OCI-LY7 (cell line): ENCODE results near the gene TOM1L2. TPM values are rescaled to one million over a fixed set of nuclear protein-coding genes. Genes with fewer than 3 reads are reported as not detected.

Experiments
- BruUV-seq: library from RNA; stranded (reverse); fragments of 400-500 nt; replicated peaks from 2 replicates; lab custom pipeline; 2021; lab: Mats Ljungman, UMichigan
- CTCF ChIA-PET: fragments of 300-600 bp; sonication (Branson Sonifier 250); formaldehyde crosslinking; loops from one replicate; lab custom pipeline; 2022; ENCODE audit warnings: antibody characterized with exemption; ENCODE audit not compliant: unreplicated experiment; lab: Charles Lee
- POLR2A ChIA-PET: fragments of 300-600 bp; sonication (Branson Sonifier 250); formaldehyde crosslinking; loops from one replicate; lab custom pipeline; 2022; ENCODE audit warnings: antibody characterized with exemption; lab: Charles Lee
- DNase-seq: peaks from one replicate; pipeline ENCODE4 v3.0.0-alpha.2; 2015; ENCODE audit warnings: low spot score
- H2AFZ ChIP-seq: fragments of 200-600 bp; sonication (generic), shearing (Covaris generic); 2 replicates; pipeline ENCODE4 v1.6.1; 2014; ENCODE audit warnings: mild to moderate bottlenecking, antibody characterized with exemption, low read length, moderate library complexity
- H3K27ac ChIP-seq: fragments of 200-600 bp; sonication (generic); 2 replicates; pipeline ENCODE4 v1.5.1; 2014; ENCODE audit warnings: mixed run types, low read depth, mild to moderate bottlenecking, moderate library complexity, low read length, inconsistent platforms; ENCODE audit not compliant: poor library complexity, severe bottlenecking
- H3K36me3 ChIP-seq: fragments of 200-600 bp; sonication (generic); 2 replicates; pipeline ENCODE4 v1.6.1; 2014; ENCODE audit warnings: mild to moderate bottlenecking, antibody characterized with exemption, low read length, moderate library complexity, mixed read lengths; ENCODE audit not compliant: insufficient read depth
- H3K4me1 ChIP-seq: fragments of 200-600 bp; sonication (generic); 2 replicates; pipeline ENCODE4 v1.5.1; 2014; ENCODE audit warnings: mild to moderate bottlenecking, low read length; ENCODE audit not compliant: insufficient read depth, poor library complexity, severe bottlenecking
- H3K4me2 ChIP-seq: fragments of 200-600 bp; sonication (generic); 2 replicates; pipeline ENCODE4 v1.6.1; 2014; ENCODE audit warnings: mild to moderate bottlenecking, low read length
- H3K4me3 ChIP-seq: fragments of 200-600 bp; sonication (generic); 2 replicates; pipeline ENCODE4 v1.5.1; 2014; ENCODE audit warnings: mild to moderate bottlenecking, low read depth, low read length; ENCODE audit not compliant: poor library complexity, severe bottlenecking
- H3K79me2 ChIP-seq: fragments of 200-600 bp; sonication (generic); 2 replicates; pipeline ENCODE4 v1.6.1; 2016; ENCODE audit warnings: low read depth, mild to moderate bottlenecking, low read length, moderate library complexity, mixed read lengths; ENCODE audit not compliant: insufficient read depth
- H3K9me2 ChIP-seq: fragments of 200-600 bp; sonication (generic); 2 replicates; pipeline ENCODE4 v1.6.1; 2016; ENCODE audit warnings: mild to moderate bottlenecking, low read length, mixed read lengths; ENCODE audit not compliant: insufficient read depth
- H3K9me3 ChIP-seq: fragments of 200-600 bp; sonication (generic); 2 replicates; pipeline ENCODE4 v1.6.1; 2014; ENCODE audit warnings: mild to moderate bottlenecking, mixed run types, low read length, mixed read lengths
- H4K20me1 ChIP-seq: fragments of 200-600 bp; sonication (generic); 2 replicates; pipeline ENCODE4 v1.6.1; 2014; ENCODE audit warnings: mild to moderate bottlenecking, antibody characterized with exemption, low read length, moderate library complexity, mixed read lengths; ENCODE audit not compliant: insufficient read depth
- EZH2phosphoT487 ChIP-seq: fragments of 200-600 bp; sonication (generic); IDR thresholded peaks from 2 replicates; pipeline ENCODE4 v1.6.1; 2018; ENCODE audit warnings: low read depth, borderline replicate concordance, mild to moderate bottlenecking, mixed run types, antibody characterized with exemption, low read length, moderate library complexity, mixed read lengths
- intact Hi-C: fragments of 100-400 bp; cut with micrococcal nuclease; formaldehyde crosslinking; loops from one replicate; pipeline ENCODE4 v1.10.0; 2022; ENCODE audit not compliant: unreplicated experiment
- total RNA-seq, 2 experiments: library from RNA; depleted of rRNA in 1 of 2; stranded (reverse); fragments of >200 nt in 1 of 2; shearing (Covaris generic) in 1 of 2; gene quantifications; 2 replicates each; pipeline ENCODE4 v1.2.3, GENCODE V29; 2014 to 2022
- TF ChIP-seq, protein P1 (sequence below): fragments of 200-600 bp; sonication (generic); conservative IDR thresholded peaks from 2 replicates; pipeline ENCODE4 v1.5.1; 2014; ENCODE audit warnings: mild to moderate bottlenecking, antibody characterized with exemption, low read length, moderate library complexity, mixed read lengths

TOM1L2 gene
- total RNA-seq, 2 experiments from 2014 or later: 4.9 to 14.3 TPM

DNA sequence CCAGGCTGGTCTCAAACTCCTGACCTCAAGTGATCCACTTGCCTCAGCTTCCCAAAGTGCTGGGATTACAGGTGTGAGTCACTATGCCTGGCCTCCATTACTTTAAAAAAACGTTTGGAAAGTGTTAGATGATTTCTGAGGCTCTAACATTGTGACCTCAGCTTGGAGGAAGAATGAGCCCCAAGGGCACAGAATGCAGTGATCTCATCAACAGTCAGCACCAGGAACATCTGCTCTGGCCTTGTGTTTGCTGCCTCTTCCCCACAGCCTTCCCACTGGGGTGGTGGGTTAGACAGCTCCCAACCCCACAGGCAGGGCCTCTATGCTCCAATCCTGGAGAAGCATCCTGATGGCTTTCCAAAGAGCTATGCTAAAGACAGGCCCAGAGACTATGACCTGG is 97.7 kb downstream of the TOM1L2 start:
- CTCF ChIA-PET: no interaction called here
- no peak overlapping the region for H2AFZ ChIP-seq
- POLR2A ChIA-PET: interaction anchor here (0.7 kb wide), 2 partner anchors 64 to 555 kb away, joined by 4 to 5 read pairs; no protein-coding TSS in a partner anchor
- H4K20me1 ChIP-seq: no peaks in the 10 kb centered on the region
- H3K9me3 ChIP-seq: no peaks in the 10 kb centered on the region
- H3K4me3 ChIP-seq: no peak overlapping the region
- no peak overlapping the region for H3K4me2 ChIP-seq
- H3K27ac ChIP-seq: no peak overlapping the region
- intact Hi-C loops: no loop called here
- no peaks in the 10 kb centered on the region for H3K79me2 ChIP-seq
- TF ChIP-seq, protein P1, sequence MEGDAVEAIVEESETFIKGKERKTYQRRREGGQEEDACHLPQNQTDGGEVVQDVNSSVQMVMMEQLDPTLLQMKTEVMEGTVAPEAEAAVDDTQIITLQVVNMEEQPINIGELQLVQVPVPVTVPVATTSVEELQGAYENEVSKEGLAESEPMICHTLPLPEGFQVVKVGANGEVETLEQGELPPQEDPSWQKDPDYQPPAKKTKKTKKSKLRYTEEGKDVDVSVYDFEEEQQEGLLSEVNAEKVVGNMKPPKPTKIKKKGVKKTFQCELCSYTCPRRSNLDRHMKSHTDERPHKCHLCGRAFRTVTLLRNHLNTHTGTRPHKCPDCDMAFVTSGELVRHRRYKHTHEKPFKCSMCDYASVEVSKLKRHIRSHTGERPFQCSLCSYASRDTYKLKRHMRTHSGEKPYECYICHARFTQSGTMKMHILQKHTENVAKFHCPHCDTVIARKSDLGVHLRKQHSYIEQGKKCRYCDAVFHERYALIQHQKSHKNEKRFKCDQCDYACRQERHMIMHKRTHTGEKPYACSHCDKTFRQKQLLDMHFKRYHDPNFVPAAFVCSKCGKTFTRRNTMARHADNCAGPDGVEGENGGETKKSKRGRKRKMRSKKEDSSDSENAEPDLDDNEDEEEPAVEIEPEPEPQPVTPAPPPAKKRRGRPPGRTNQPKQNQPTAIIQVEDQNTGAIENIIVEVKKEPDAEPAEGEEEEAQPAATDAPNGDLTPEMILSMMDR: no peak
- TF ChIP-seq EZH2phosphoT487: no peak
- no peak for DNase-seq
- no peaks in the 10 kb centered on the region for H3K36me3 ChIP-seq
- H3K9me2 ChIP-seq: no peaks in the 10 kb centered on the region
- H3K4me1 ChIP-seq: no peaks in the 10 kb centered on the region
- BruUV-seq: no TSS peak

DNA sequence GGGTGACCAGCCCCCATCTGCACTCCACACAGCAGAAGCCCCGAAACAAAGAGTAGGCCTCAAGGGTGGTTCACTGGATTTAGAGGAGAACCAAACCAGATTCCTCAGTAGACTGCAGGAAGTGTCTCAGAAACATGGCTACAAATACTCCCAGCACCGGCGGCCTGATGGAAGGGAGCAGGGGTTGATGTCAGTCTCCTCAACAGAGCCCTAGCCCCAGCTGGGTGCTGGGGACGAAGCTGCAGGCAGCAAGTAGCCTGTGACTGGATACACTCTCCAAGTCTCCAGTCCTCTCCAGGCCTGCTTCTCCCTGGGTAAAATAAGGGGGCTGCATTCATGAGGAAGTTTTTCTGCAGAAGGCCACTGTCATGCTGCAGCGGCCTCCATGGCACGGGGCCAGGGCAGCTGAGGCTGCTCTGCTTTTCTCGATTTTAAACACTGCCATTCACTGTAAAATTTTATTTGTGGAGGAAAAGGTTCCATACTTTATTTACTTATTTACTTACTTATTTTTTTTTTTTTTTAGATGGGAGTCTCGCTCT is 98.7 kb downstream of the TOM1L2 start:
- no TSS peak for BruUV-seq
- H3K36me3 ChIP-seq: no peaks in the 10 kb centered on the region
- H3K9me2 ChIP-seq: no peaks in the 10 kb centered on the region
- no peak overlapping the region for H3K4me3 ChIP-seq
- TF ChIP-seq EZH2phosphoT487: no peak
- TF ChIP-seq, protein P1: no peak
- H4K20me1 ChIP-seq: no peaks in the 10 kb centered on the region
- ChIA-PET POLR2A (interaction anchor here (0.7 kb wide), 1 partner anchor 63 kb away, joined by 5 read pairs; no protein-coding TSS in a partner anchor), CTCF (no interaction called here)
- H3K79me2 ChIP-seq: no peaks in the 10 kb centered on the region
- intact Hi-C loops: no loop called here
- no peak overlapping the region for H3K27ac ChIP-seq
- no peak overlapping the region for H2AFZ ChIP-seq
- H3K4me1 ChIP-seq: no peaks in the 10 kb centered on the region
- H3K9me3 ChIP-seq: no peaks in the 10 kb centered on the region
- DNase-seq: no peak
- no peak overlapping the region for H3K4me2 ChIP-seq

GRCh38 chr17:17872547-17873345 is 99.5 kb downstream of the TOM1L2 start:
- intact Hi-C loops: no loop called here
- no TSS peak for BruUV-seq
- Histone ChIP-seq H3K4me1 (no peaks in the 10 kb centered on the region), H3K4me2 (no peak overlapping the region), H3K36me3 (no peaks in the 10 kb centered on the region), H3K4me3 (no peak overlapping the region), H3K9me3 (no peaks in the 10 kb centered on the region), H4K20me1 (no peaks in the 10 kb centered on the region), H2AFZ (no peak overlapping the region), H3K9me2 (no peaks in the 10 kb centered on the region), H3K79me2 (no peaks in the 10 kb centered on the region), H3K27ac (no peak overlapping the region)
- CTCF ChIA-PET: interaction anchor here (0.6 kb wide), 1 partner anchor 73 kb away, joined by 3 read pairs; no protein-coding TSS in a partner anchor
- TF ChIP-seq EZH2phosphoT487: no peak
- TF ChIP-seq, protein P1: no peak
- POLR2A ChIA-PET: interaction anchor here (0.6 kb wide), 1 partner anchor 15 kb away, joined by 3 read pairs; no protein-coding TSS in a partner anchor
- DNase-seq: no peak
